BJ (cell line): ENCODE measurements around the gene SPRR2G. TPM values are rescaled to one million over a fixed set of nuclear protein-coding genes. Genes with fewer than 3 reads are reported as not detected.
"Not testable (repeated sequence)": the region's sequence is repeated elsewhere in the genome, so short reads cannot be mapped to it uniquely, and the experiment has no call there.

ENCODE experiments used
- CTCF ChIA-PET: fragments of 350-600 bp; formaldehyde crosslinking; extraction: SDS; loops from one replicate; lab custom pipeline; 2021; ENCODE audit warnings: antibody characterized with exemption, inconsistent platforms; lab: Yijun Ruan, JAX
- POLR2A ChIA-PET: fragments of 300-600 bp; sonication (Branson Sonifier 250); formaldehyde crosslinking; extraction: SDS; loops from one replicate; lab custom pipeline; 2021; ENCODE audit warnings: antibody characterized with exemption; lab: Charles Lee
- DNase-seq: peaks from one replicate; pipeline ENCODE4 v3.0.0-alpha.2; 2011; ENCODE audit warnings: low read depth
- H3K27me3 ChIP-seq: 2 replicates; pipeline ENCODE4 v1.6.0; 2011; ENCODE audit warnings: low read length; ENCODE audit not compliant: control insufficient read depth, insufficient read depth
- H3K36me3 ChIP-seq: 2 replicates; pipeline ENCODE4 v1.5.1; 2011; ENCODE audit warnings: low read length; ENCODE audit not compliant: control insufficient read depth, insufficient read depth
- H3K4me3 ChIP-seq: 2 replicates; pipeline ENCODE4 v1.5.1; 2011; ENCODE audit warnings: low read depth, mild to moderate bottlenecking, control low read depth, low read length
- polyA plus RNA-seq: library from polyadenylated mRNA; depleted of rRNA; stranded (reverse); fragments of >200 nt; gene quantifications from 2 replicates; pipeline ENCODE4 v1.2.3, GENCODE V29; 2011
- TF ChIP-seq, protein P1 (sequence below): IDR thresholded peaks from 2 replicates; pipeline ENCODE4 v1.5.1; 2011; ENCODE audit warnings: low read depth, mild to moderate bottlenecking, control low read depth, inconsistent platforms, low read length, moderate library complexity; ENCODE audit not compliant: insufficient read depth

SPRR2G gene
- polyA plus RNA-seq, 1 experiment: not detected

GRCh38 chr1:153152481-153152880, 1.8 kb upstream of the SPRR2G start:
- H3K36me3 ChIP-seq: no peaks in the 10 kb centered on the region
- no peak for DNase-seq
- H3K27me3 ChIP-seq: no peaks in the 10 kb centered on the region
- ChIA-PET CTCF (no interaction called here), POLR2A (no interaction called here)
- H3K4me3 ChIP-seq: no peak overlapping the region
- TF ChIP-seq, protein P1, sequence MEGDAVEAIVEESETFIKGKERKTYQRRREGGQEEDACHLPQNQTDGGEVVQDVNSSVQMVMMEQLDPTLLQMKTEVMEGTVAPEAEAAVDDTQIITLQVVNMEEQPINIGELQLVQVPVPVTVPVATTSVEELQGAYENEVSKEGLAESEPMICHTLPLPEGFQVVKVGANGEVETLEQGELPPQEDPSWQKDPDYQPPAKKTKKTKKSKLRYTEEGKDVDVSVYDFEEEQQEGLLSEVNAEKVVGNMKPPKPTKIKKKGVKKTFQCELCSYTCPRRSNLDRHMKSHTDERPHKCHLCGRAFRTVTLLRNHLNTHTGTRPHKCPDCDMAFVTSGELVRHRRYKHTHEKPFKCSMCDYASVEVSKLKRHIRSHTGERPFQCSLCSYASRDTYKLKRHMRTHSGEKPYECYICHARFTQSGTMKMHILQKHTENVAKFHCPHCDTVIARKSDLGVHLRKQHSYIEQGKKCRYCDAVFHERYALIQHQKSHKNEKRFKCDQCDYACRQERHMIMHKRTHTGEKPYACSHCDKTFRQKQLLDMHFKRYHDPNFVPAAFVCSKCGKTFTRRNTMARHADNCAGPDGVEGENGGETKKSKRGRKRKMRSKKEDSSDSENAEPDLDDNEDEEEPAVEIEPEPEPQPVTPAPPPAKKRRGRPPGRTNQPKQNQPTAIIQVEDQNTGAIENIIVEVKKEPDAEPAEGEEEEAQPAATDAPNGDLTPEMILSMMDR: no peak

DNA sequence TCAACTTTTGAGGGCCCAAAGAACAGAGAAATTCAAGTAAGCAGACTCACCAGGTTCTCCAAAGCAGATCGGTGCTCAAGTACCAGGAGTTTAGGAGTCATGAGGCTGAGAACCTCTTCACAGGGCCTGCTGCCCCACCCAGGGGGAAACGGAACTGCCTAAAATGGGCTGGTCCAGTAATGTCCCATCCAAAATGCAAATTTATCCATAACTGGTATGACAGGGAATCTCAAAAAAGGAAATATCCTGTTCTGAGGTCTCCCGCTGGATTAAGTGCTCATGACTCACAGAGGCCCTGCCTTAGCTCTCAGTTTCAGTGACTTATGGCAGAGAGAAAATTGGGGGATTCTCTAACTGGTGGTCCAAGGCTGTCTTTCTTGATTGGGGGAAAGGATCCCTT, 9.3 kb downstream of the SPRR2G start:
- H3K36me3 ChIP-seq: no peaks in the 10 kb centered on the region
- POLR2A ChIA-PET: no interaction called here
- TF ChIP-seq, protein P1: no peak
- no peaks in the 10 kb centered on the region; the same call in 1 of the 2 replicates for H3K27me3 ChIP-seq
- CTCF ChIA-PET: no interaction called here
- H3K4me3 ChIP-seq: no peak overlapping the region
- DNase-seq: no peak

GRCh38 chr1:153140484-153140883, 10.2 kb downstream of the SPRR2G start:
- TF ChIP-seq, protein P1: no peak
- ChIA-PET CTCF (interaction anchor here (1.3 to 1.5 kb wide), 2 partner anchors 13 to 22 kb away, joined by 3 read pairs; no protein-coding TSS in a partner anchor), POLR2A (no interaction called here)
- Histone ChIP-seq H3K36me3 (no peaks in the 10 kb centered on the region), H3K4me3 (no peak overlapping the region), H3K27me3 (no peaks in the 10 kb centered on the region; the same call in 1 of the 2 replicates)
- DNase-seq: no peak

GRCh38 chr1:153133743-153134142, 16.9 kb downstream of the SPRR2G start:
- TF ChIP-seq, protein P1: no peak
- ChIA-PET POLR2A (no interaction called here), CTCF (no interaction called here)
- Histone ChIP-seq H3K4me3 (no peak overlapping the region), H3K27me3 (no peaks in the 10 kb centered on the region), H3K36me3 (no peaks in the 10 kb centered on the region)
- no peak for DNase-seq

DNA sequence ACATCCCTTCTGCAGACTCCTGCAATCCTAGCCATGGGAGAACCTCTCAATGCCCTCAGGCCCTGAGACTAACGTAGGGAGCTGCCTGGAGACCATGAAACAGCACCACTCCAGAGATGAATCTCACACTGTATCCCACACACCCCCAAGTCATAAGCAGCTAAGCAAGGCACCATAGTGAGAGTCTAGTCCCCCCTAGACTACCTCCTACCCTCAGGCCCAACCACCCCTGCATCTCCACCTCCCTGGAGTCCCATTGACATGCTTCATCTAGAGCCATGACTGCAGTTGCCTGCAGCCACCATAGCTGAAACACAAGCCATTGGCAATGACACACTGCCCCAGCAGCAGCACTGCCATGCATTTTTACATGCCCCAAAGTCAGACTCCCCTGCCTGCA, 17.4 kb downstream of the SPRR2G start:
- POLR2A ChIA-PET: no interaction called here
- H3K4me3 ChIP-seq: no peak overlapping the region
- CTCF ChIA-PET: no interaction called here
- no peaks in the 10 kb centered on the region for H3K36me3 ChIP-seq
- TF ChIP-seq, protein P1: no peak
- no peak for DNase-seq
- H3K27me3 ChIP-seq: no peaks in the 10 kb centered on the region

GRCh38 chr1:153128688-153129087, 22.0 kb downstream of the SPRR2G start:
- POLR2A ChIA-PET, H3K27me3 ChIP-seq, CTCF ChIA-PET, H3K36me3 ChIP-seq, H3K4me3 ChIP-seq, DNase-seq: not testable (repeated sequence)
